DOHH2 (cell line): ENCODE measurements around the gene TCP1.
"Not testable (repeated sequence)": the region's sequence is repeated elsewhere in the genome, so short reads cannot be mapped to it uniquely, and the experiment has no call there.

Source experiments
- H3F3A ChIP-seq: fragments of 200-600 bp; sonication (generic), shearing (Covaris generic); 2 replicates; pipeline ENCODE4 v1.6.0; 2016; ENCODE audit warnings: antibody characterized with exemption, mild to moderate bottlenecking; ENCODE audit not compliant: control insufficient read depth, insufficient read depth
- H3K27ac ChIP-seq: fragments of 200-600 bp; sonication (generic); 2 replicates; pipeline ENCODE4 v1.5.1; 2014; ENCODE audit warnings: low read depth, mild to moderate bottlenecking, low read length, moderate library complexity
- H3K27me3 ChIP-seq: fragments of 200-600 bp; sonication (generic); 2 replicates; pipeline ENCODE4 v1.6.1; 2014; ENCODE audit warnings: mild to moderate bottlenecking, low read length, mixed read lengths; ENCODE audit not compliant: control insufficient read depth
- H3K36me3 ChIP-seq: fragments of 200-600 bp; sonication (generic); 2 replicates; pipeline ENCODE4 v1.6.1; 2014; ENCODE audit warnings: mild to moderate bottlenecking, low read length, moderate library complexity, mixed read lengths; ENCODE audit not compliant: control insufficient read depth
- H3K4me1 ChIP-seq: fragments of 200-600 bp; sonication (generic); 2 replicates; pipeline ENCODE4 v1.6.1; 2014; ENCODE audit warnings: mild to moderate bottlenecking, low read length, mixed read lengths; ENCODE audit not compliant: control insufficient read depth
- H3K4me2 ChIP-seq: fragments of 200-600 bp; sonication (generic); 2 replicates; pipeline ENCODE4 v1.6.0; 2014; ENCODE audit warnings: mild to moderate bottlenecking, low read length, moderate library complexity
- H3K4me3 ChIP-seq: fragments of 200-600 bp; sonication (generic); 2 replicates; pipeline ENCODE4 v1.5.1; 2014; ENCODE audit warnings: mild to moderate bottlenecking, low read length, mixed read lengths
- H3K79me2 ChIP-seq: fragments of 200-600 bp; sonication (generic); 2 replicates; pipeline ENCODE4 v1.6.1; 2014; ENCODE audit warnings: mild to moderate bottlenecking, low read length, mixed read lengths; ENCODE audit not compliant: control insufficient read depth
- H3K9me2 ChIP-seq: fragments of 200-600 bp; sonication (generic); replicated peaks from 2 replicates; pipeline ENCODE4 v1.6.1; 2014; ENCODE audit warnings: mild to moderate bottlenecking, low read length, mixed read lengths; ENCODE audit not compliant: control insufficient read depth
- H3K9me3 ChIP-seq: fragments of 200-600 bp; sonication (generic); 2 replicates; pipeline ENCODE4 v1.6.1; 2014; ENCODE audit warnings: antibody characterized with exemption, low read length, mixed read lengths; ENCODE audit not compliant: control insufficient read depth, insufficient read depth
- H4K20me1 ChIP-seq: fragments of 200-600 bp; sonication (generic); 2 replicates; pipeline ENCODE4 v1.6.0; 2014; ENCODE audit warnings: low read depth, mild to moderate bottlenecking, antibody characterized with exemption, low read length, moderate library complexity; ENCODE audit not compliant: control insufficient read depth, insufficient read depth
- CTCF ChIP-seq: fragments of 200-600 bp; sonication (generic); IDR thresholded peaks from one replicate; pipeline ENCODE4 v1.5.1; 2014; ENCODE audit warnings: antibody characterized with exemption, mild to moderate bottlenecking, low read depth, low read length; ENCODE audit not compliant: poor library complexity, severe bottlenecking
- EZH2phosphoT487 ChIP-seq: fragments of 200-600 bp; sonication (generic); IDR thresholded peaks from 2 replicates; pipeline ENCODE4 v1.6.1; 2017; ENCODE audit warnings: borderline replicate concordance, mild to moderate bottlenecking, antibody characterized with exemption, low read length, moderate library complexity, mixed read lengths

TCP1 gene

GRCh38 chr6:159817951-159818739 lies 28.7 kb upstream of the TCP1 start:
- H4K20me1 ChIP-seq = no peaks in the 10 kb centered on the region
- H3K9me2 ChIP-seq = no peaks in the 10 kb centered on the region
- peaks cover 23% of the 10 kb centered on the region for H3K4me1 ChIP-seq
- H3K36me3 ChIP-seq = no peaks in the 10 kb centered on the region
- H3K4me2 ChIP-seq = no peak overlapping the region
- H3K4me3 ChIP-seq = no peak overlapping the region
- no peak overlapping the region for H3K27ac ChIP-seq
- H3F3A ChIP-seq = no peaks in the 10 kb centered on the region
- no peak for TF ChIP-seq EZH2phosphoT487
- TF ChIP-seq CTCF = no peak
- H3K9me3 ChIP-seq = no peaks in the 10 kb centered on the region
- no peaks in the 10 kb centered on the region for H3K27me3 ChIP-seq
- no peaks in the 10 kb centered on the region for H3K79me2 ChIP-seq

GRCh38 chr6:159816775-159817174 lies 27.4 kb upstream of the TCP1 start:
- not testable (repeated sequence) for H3K9me3 ChIP-seq, H3K9me2 ChIP-seq, H3K79me2 ChIP-seq, H4K20me1 ChIP-seq, H3K27ac ChIP-seq, H3K4me2 ChIP-seq, H3K36me3 ChIP-seq, H3K27me3 ChIP-seq, H3F3A ChIP-seq, H3K4me3 ChIP-seq
- peaks cover 23% of the 10 kb centered on the region for H3K4me1 ChIP-seq

DNA sequence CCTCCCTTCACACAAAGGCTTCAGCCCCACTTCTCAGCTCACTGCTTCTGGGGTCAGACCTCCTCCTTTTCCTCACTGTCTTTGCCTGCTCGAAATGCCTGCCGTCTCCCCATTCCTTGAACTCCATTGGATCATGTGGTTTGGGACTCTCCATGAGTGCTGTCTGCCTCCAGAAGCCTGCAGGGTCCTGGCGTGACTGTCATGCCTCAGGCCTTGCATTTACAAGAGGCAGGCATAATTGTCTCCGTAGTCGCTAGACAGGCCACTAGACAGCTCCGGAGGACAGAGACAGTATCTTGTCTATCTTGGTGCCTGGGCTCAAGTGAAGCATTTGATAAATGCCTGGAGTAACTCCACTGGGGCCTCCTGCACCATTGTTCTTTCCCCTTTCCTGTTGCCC lies 26.0 kb upstream of the TCP1 start:
- no peak for TF ChIP-seq CTCF
- no peak for TF ChIP-seq EZH2phosphoT487
- Histone ChIP-seq H3K27ac (no peak overlapping the region), H3F3A (no peaks in the 10 kb centered on the region)

DNA sequence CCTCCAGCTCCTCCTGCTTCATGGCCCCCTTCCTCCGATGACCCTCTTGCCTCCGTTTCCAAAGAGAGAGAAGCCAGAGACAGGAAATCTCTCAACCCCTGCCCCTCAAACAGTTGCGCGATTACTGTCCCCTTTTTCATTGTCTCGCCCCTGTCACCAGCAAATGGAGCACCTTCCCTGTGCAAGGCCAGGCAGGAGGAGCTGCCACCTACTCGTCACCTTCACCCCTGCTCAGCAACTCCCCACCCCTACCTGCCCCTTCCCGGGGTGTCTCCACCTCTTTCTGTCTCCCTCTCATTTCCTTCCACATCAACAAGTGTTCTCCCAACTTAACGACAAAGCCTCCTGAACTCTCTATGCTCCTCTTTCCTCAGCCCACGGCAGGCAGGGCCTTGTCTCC lies 24.4 kb upstream of the TCP1 start:
- Histone ChIP-seq H3K4me2 (no peak overlapping the region), H3K9me3 (no peaks in the 10 kb centered on the region), H3K27ac (no peak overlapping the region), H3K79me2 (no peaks in the 10 kb centered on the region), H3K27me3 (no peaks in the 10 kb centered on the region), H3K36me3 (no peaks in the 10 kb centered on the region), H3K9me2 (no peaks in the 10 kb centered on the region), H4K20me1 (no peaks in the 10 kb centered on the region), H3K4me3 (no peak overlapping the region), H3K4me1 (no peaks in the 10 kb centered on the region), H3F3A (no peaks in the 10 kb centered on the region)
- no peak for TF ChIP-seq EZH2phosphoT487
- TF ChIP-seq CTCF = no peak

More for the DNA sequence above, 26.0 kb upstream of the TCP1 start:
- Histone ChIP-seq H3K27me3 (no peaks in the 10 kb centered on the region), H3K9me3 (no peaks in the 10 kb centered on the region), H3K4me3 (no peak overlapping the region), H3K9me2 (no peaks in the 10 kb centered on the region), H3K4me2 (no peak overlapping the region), H3K79me2 (no peaks in the 10 kb centered on the region), H3K36me3 (no peaks in the 10 kb centered on the region), H4K20me1 (no peaks in the 10 kb centered on the region), H3K4me1 (peaks cover 14% of the 10 kb centered on the region)
